NOMO-1 treated with DMSO at 0.1 percent for 48 hours (cell line): ENCODE measurements around the gene PRRT1.
"Not testable (repeated sequence)": the region's sequence is repeated elsewhere in the genome, so short reads cannot be mapped to it uniquely, and the experiment has no call there.

Source experiments
- DNase-seq: peaks from one replicate; lab custom pipeline; 2025; ENCODE audit not compliant: unreplicated experiment; lab: John Stamatoyannopoulos, UW

Gene PRRT1

DNA sequence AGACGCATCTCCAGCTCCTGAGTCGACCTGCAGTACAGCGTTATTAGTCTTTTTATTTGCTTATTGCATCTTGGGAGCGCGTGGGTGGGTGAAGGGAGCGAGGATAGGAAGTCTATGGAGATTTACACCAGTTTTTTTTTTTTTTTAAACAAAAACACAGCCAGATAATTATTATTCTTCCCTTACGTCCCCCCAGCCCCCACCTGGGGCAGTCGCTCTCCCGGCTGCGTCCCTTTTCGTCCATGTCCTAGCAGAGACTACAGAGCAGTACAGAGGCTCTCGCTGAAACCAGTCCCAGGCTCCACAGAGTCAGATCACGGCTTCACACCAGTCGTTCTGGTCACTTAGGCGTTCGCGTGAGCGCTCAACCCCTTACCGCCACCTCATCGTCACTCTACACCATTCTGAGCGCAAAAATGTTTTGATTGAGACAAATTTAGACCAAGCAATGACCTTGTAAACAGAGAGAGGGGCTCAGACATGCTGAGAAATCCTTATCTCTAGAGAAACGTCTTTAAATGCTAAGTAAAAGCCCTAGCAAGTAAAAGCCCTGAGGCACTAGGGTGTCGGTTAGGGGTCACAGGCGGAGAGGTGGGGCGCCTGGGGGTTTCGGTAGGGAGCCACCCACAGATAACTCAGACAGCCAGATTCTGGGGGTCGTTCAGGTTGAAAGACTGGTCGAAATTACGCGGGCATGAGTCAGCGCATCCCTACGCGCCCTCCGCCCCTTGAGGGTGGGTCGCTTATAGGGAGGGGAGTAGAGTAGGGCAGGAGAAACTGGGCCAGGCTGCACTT lies 1.2 kb upstream of the PRRT1 start:
- no peak for DNase-seq

DNA sequence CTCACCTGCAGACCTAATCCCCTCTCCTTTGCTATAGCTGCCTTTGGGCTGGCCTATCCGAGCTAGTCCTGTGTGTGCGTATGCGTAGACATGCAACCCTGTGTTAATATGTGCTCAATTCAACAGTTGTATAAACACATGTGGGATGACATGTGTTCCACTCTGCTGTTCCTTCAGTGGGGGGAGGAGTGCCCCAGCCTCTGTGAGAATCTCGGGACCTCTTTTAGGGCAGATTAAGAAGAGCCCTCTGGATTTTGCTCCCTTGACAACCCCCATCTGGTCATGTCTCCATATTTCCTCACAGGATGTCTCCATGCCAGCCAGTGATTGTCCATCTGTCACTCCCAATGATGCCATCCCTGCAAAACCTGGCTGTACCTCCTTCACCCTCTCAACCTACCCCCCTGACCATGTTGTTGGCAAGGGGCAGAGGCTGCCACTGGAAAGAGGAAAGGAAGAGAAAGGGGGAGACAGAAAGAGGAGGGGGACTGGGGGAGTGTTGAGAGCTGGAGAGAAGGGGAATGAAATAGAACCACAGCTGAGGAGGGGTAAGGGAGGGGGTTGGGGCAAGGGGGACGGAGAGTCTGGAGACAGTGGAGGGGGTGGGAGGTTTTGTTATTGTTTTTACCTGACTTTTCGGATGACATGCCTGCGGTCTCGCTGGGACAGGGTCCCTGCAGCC lies 417 bp downstream of the PRRT1 start:
- no peak for DNase-seq

DNA sequence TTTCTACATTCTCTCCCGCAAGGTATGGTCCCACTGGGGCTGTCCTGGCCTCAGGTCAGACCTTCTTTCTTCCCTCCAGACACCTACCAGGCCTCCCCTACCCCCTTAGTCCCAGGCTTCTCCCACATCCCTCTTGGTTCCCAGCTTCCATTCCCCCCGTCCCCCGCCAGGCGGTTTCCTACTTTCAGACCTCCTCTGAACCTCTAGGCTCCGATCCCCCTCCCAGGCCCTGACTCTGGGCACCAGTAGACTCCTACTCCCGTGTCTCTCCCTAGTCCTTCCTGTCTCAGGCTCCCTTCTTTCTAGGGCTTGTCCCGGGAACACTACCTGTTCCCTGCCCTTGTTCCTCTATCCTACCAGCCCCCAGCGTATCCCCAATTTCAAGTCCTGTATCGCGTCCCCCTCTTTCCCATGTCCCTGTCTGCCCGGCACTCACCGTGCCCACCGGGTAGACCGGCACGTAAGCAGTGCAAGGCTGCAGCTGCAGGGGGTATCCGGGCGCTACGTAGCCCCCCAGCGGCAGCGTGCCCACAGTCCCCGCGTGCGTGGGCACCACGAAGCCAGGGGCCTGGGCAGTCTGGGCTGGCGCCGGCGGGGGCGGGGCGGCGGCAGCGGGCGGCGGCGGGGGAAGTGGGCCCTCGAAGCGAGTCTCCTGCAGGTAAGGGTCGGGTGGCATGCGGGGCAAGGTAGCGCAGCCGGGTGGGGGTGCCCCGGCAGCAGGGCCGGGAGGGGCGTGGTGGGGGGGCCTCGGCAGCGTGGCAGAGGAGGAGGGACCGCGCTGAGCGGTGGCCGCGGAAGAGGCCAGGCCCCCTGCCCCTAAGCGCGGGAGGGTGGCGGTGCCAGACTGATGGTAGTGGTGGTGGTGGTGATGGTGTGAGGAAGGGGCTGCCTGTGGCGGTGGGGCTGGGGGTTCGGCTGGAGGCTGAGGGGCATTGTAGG lies 1.5 kb downstream of the PRRT1 start:
- DNase-seq, result no peak

DNA sequence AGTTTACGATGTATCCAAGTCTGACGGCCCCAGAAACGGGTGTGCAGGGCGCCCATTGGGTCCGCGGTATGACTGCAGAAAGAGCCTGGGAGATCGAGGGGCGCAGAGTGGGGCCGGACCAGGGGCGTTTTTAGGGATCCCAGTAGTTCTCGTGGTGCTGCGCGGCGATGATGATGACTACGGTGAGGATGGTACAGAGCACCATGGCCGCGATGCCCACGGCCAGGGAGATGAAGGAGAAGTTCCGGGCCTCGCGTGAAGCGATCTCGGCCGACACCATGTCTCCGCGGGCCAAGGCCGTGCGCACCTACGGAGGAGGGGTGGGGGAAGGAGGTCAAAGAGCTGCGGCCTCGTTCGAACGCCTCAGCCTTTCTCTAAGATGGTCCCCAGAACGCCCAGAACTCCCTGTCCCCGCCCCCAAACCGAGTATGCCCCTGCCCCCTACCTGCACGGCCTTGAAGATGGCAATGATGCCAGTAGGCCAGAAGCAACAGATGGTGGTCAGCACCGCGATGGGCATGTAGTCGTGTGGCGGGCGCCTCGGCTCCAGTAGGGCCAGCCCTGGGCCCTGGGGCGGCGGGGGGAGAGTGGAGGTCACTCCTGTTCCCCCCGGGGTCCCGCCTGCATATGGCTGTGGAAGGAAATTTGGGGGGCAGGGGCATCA lies 2.5 kb downstream of the PRRT1 start:
- DNase-seq, result no peak

DNA sequence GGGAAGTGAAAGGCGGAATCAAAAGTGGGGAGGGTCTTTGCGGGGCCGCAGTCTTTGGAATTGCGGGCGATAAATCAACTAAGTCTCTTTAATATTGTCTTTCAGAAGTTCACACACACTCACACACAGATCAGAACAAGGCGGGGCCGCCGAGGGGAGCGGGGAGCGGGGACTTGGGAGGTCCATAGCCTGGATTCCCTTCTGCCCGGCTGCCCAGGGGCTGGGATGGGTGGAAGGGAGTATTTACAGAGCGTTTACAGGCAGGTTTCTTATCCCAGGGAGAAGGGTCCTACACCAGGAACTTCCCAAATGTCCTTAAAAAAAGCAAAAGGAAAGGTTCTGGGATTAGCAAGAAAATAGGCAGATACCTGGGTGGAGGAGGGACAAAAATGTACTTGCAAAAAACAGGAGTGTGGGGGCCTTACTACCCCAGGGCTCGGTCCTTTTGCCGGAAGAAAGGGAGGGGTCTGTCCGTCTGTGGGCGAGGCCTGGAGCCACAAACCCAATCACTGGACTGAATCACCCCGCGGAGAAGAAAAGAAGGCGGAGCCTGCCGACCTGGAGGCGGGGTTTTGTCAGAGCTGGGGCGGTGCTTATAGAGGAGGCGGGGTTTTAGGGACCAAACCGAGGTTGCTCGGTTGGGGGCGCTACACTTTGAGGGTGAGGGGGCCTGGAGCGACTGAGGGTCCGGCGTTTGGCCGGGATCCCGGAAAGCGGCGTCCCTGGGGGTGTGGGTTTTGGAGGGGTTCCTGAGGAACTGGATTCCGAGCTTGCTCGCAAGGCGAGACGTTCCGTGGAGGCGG lies 3.2 kb downstream of the PRRT1 start:
- DNase-seq, result no peak

DNA sequence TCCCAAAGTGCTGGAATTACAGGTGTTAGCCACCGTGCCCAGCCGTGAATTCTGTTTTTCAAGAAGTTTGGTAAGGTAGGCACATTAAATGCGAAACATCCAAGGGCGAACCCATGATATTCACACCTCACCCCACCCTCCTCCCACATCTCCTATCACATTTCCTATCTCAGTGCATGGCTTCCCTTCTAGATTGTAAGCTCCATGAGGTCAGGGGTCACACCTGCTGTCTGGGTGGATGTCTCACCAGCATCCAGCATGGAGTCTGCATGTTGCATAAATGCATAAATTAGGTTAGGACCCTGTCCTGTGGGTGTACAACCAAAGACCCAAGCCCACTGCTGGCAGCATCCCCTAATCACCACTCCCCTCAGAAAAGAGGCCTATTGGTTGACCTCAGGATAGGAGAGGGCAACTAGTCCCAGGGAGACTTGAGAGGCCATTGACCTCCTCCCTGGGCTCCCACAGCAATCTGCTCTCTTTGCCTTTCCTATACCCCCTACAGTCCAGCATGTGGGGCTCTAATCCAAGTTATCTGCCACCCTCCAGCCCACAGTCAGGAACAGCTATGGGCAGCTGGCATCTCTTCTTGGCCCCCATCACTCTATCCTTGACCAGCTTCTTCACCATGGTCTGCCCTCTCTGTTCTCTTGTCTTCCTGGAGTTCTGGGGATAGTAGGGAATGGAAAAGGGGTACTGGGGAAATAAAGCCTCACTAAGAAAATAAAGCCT lies 4.2 kb downstream of the PRRT1 start:
- DNase-seq, result no peak

DNA sequence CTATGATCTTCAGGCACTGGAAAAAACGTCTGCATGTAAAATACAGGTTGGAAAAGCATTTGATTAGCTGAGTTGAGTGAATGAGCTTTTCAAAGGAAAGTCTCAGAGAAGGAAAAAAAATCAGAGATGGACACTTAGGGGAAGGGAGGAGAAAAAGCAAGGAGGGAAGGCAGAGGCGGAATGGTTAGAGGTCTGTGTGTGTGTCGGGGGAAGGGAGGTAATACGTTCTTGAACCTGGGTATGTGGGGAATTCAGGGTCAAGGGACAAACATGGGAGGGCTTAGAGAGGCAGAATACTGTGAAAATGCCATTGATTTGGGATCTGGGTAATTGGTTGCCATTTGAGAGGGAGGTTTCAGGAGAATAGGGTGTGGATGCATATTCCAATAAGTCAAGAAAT lies 5.1 kb downstream of the PRRT1 start:
- DNase-seq, result no peak

DNA sequence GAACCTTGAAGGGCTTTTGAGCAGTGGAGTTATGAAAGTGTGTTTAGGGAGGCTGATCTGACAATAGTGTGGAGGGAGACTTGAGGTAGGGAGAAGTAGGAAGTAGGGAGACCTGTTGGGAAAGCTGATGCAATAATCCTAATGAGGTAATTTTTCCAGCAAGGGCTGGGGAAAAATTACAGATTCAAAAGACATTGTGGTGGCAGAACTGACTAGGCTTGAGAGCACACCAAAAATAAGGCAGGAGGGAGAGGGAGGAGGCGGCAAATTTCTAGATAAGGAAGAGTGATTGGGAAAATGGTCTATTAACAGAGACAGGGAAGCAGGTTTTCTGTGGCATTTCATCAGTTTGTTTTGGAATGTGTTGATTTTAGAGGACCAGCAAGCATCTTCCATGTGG lies 5.5 kb downstream of the PRRT1 start:
- no peak for DNase-seq

DNA sequence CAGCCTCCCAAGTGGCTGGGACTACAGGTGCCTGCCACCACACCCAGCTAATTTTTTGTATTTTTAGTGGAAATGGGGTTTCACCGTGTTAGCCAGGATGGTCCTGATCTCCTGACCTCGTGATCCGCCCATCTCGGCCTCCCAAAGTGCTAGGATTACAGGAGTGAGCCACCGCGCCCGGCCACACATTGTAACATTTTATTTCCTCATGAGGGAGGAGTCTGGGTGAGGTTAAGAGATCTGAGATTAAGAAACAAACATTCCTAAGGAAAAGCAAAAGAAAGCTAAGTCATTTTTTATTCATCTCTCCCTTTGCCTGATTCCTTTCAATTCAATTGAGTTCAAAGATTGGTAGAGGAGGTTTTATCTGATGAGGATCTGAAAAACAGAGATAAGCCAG lies 7.5 kb downstream of the PRRT1 start:
- DNase-seq, result not testable (repeated sequence)

DNA sequence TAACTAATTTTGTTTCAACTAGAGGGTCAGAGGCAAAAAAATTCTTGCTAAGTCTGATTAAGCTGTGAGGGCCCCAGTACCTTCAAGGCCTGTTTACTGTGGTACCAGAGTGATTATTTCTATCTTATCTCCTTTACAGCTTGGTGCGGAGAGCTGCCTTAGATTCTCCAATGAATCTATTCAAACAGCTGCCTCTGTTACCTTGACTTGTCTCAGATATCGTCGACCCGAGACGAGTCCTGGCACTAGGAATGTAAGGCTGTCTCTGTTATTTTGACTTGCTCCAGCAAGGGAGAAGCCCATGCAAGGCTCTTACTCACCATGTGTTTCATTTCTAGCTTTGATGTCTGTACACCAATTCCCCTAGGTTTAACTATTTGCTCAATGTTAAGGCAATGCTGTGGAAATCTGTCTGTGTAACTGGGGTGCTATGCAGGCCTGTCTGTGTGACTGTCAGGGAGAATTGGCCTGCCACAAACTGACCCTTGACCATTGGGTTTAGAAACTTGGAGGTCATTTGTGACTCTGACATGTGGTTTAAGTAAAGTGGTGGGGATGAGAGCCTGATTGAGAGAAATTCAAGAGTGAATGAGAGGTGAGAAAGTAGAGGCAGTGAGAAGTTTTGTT lies 11.2 kb downstream of the PRRT1 start:
- no peak for DNase-seq

DNA sequence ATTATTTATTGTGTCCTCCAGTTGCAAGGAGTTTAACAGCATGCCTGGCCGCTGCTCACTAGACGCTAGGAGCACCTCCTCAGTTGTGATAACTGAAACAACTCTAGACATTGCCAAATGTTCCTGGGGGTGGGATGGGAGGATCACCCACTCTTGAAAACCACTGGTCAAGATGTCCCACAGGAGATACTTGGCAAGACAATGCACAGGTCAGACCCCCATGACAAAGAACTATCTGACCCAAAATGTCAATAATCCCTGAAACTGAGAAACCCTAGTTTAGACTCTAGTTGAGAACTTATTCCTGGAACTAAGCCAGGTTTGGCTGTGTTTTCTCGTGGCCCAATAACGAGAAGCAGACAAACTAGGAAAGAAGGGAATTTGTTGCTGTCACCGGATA lies 12.1 kb downstream of the PRRT1 start:
- DNase-seq, result no peak

DNA sequence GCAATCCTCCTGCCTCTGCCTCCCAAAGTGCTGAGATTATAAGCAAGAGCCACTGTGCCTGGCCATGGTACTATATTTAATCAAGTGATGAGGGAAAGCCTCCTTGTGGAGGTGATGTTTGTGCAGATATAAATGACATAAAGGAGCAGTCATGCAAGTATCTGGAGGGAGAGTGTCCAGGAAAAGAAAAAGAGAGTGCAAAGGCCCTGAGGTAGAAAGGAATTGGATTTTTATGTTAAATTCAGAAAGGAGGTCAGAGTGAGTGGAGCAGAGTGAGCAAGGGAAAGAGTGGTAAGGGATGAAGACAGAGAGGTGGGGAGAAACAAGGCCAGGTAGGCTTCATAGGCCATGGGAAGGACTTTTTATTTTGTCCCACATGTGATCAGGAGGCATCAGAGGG lies 14.3 kb downstream of the PRRT1 start:
- no peak for DNase-seq

DNA sequence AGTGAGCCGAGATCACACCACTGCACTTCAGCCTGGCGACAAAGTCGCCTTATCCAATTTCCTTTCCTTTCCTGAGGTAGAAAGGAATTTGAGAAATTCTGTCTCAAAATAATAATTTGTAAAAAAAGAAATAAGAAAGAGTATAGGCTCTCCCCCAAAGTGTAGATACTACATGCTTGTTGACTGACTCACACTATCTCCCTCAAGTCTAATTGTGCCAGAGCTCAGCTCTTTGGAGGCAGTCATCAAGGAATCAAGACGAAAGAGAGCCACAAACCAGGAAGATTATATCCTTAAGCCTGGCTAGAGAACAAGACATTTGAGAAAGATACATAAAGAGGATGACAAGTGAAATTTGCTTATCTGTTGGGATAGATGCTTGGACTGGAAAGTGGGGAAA lies 18.0 kb downstream of the PRRT1 start:
- no peak for DNase-seq

DNA sequence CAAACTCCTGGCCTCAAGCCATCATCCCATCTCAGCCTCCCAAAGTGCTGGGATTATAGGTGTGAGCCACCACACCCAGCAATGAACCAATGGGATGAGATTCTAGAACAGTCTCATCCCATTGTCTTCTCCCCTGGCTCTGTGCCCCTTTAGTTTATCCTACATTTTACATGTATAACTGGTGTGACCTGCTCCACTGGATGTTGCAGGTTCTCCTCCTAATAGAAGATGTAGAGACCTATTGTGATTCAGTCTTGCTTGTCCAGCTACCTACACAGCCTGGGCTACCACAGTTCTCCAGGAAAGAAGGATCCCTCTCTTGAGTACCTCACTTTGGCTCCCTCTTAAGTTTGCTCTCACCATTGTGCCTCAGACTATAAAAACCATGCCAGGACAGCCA lies 19.6 kb downstream of the PRRT1 start:
- no peak for DNase-seq

DNA sequence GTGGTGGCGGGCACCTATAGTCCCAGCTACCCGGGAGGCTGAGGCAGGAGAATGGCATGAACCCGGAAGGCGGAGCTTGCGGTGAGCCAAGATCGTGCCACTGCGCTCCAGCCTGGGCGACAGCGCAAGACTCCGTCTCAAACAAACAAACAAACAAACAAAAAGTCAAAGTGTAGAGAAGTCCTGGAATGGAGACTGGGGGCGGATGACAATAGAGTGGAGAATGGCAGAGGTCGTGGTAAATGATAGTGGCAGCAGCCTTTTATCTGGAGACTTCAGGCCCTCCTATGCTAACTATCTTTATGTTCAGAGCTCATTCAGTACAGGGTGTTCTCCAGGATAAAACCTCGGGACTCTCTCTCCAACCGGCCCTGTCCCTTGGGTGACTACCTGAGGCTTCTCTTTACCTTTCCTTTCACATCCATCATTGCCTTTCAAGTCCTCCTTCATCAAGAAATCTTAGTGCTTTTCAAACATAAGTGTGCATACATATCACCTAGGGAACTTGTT lies 20.2 kb downstream of the PRRT1 start:
- DNase-seq, result no peak

DNA sequence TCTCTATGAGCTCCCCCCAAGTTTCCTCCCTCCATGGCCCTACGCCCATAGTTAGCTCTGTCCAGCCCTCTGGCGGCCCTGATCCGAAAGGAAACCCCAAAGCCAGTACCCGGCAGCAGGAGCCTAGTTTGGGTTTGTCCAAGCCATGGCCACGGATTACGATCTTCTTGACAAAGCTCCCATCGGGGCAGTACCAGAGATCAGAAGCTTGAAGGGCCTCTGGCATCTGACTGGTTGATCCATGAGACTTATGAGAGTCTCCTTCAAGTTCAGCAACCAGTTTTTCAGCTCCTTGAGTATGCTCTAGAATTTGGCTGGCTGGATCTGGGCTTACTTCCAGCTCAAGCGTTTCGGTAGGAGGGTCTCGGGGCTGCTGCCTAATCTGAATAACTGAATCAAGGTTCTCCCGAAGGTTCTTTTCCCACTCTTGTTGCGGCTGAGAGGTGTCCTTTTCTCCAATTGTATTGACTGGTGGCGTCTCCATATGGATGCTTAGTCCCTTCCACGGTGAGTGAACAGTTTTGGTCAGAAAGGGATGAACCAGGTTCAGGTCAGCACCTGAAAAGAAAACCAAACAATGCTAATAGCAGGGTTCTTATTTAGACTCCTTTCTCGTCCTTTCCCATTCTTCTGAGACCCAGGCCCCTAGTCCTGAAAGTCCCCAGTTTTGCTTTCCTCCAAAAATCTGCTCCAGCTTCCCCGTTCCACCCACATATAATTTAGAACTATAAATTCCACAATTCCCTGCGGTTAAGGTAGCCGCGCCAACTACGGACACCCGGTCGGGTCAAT lies 22.2 kb downstream of the PRRT1 start:
- DNase-seq, result no peak

DNA sequence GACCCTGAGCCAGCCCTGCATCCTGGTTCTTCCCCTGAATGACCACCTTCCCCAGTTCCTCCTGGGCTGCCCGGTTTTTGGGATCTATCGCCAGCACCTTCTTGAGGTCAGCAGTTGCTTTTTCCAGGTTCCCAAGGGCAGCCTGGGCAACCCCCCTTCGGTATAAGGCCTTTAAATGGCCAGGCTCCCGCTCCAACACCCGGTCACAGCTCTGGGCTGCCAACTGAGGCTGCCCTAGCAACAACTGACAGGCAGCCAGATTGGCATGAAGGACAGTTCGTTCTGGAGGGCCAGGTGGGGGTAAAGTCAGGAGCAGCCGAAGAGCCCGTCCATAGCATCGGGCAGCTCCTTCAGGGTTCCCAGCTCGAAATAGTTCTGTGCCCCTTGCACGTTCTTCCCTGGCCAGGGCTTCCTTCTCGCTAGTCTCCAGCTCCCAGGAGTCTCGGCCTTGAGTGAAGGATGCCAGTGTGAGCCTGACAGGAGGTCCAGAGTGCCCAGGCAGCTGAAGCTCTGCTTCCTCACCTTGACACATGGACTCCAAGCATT lies 22.9 kb downstream of the PRRT1 start:
- DNase-seq, result no peak
